NK-92 (cell line): ENCODE measurements around the gene ZAR1.

Experiments
- DNase-seq: peaks from one replicate; lab custom pipeline; 2025; ENCODE audit not compliant: unreplicated experiment; lab: John Stamatoyannopoulos, UW

The ZAR1 gene

DNA sequence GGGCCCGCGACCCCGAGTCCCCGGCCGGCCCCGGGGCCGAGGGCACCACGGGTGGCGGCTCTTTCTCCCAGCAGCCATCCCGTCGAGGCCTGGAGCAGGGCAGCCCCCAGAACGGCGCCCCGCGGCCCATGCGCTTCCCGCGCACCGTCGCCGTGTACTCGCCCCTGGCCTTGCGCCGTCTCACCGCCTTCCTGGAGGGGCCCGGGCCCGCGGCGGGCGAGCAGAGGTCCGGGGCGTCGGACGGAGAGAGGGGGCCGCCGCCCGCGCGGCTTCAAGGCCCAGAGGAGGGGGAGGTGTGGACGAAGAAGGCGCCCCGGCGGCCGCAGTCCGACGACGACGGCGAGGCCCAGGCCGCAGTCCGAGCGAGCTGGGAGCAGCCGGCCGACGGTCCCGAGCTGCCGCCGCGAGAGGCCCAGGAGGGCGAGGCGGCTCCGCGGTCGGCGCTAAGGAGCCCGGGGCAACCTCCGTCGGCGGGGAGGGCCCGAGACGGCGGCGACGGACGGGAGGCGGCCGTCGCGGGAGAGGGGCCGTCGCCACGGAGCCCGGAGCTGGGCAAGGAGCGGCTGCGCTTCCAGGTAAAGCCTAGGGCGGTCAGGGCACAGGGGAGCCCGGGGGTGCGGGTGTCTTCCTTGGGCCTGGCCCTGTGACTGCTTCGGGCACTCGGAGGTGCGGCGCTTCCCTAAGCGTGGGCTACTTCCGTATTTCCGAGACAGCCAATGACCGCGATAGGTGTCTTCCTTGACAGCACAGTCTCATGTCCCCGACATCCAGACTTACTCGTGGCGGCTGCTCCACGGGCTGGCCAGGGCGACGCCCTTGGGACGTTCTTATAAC, 845 bp downstream of the ZAR1 start:
- no peak for DNase-seq

DNA sequence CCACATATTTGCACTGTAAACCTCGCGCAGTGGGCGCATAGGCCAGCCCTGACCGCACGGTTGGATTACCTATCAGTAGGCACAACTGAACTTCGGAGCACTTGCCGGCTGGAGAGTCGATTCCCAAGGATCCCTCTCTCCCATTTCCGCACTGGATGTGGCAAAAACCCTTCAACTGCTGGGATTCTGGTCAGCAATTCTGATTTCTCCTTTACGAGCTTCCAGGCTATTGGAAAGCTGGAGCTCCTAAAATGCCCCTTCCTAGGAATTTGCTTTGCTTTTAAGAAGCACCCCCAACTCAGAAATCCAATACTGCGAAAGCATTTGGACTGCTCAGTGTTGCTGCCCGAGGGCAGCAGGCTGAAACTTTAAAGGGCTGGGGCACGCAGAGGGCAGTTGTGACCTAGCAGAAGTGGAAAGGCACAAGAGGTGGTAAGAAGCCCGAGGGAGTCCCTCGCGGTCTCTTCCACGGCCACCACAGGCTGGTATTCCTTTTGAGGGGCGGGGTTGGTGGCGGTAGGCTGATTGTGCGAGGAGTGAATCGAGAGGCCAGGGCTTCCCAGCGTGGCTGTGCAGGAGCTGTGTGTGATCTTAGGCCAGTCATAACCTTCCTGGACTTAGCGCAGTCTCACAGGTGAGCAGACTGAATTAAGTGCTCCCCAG, 1.6 kb downstream of the ZAR1 start:
- no peak for DNase-seq

DNA sequence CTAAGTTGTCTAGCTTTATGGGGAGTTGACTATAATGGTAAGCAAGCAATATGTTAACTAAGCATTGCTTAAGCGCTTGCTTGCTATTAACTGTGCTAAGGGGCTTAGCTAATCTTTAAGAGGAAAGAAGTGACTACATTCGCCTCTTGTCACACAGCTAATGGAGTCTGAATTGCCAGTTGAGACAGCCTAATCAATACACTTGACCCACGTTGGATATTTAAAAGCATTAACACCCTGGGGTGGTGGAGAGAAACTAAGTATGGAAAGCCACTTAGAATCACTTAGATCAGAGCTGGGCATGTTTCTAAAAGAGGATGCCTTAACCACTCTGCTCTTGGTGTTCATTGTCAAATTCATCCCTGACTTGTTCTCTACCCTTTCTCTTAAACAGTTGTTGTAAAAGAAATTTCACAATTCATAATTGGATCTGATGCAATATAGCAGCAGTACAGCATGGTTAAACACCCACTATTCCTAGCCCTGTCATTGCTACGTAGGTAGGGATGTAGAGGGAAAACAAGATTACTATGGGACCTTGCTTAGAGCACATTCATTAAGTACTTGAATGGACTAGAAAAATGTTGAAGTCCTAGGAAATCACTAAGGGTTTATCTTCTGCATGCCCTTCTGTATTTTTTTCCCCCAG, 3.5 kb downstream of the ZAR1 start:
- no peak for DNase-seq

GRCh38 chr4:48495941-48496340, 5.9 kb downstream of the ZAR1 start:
- no peak for DNase-seq

DNA sequence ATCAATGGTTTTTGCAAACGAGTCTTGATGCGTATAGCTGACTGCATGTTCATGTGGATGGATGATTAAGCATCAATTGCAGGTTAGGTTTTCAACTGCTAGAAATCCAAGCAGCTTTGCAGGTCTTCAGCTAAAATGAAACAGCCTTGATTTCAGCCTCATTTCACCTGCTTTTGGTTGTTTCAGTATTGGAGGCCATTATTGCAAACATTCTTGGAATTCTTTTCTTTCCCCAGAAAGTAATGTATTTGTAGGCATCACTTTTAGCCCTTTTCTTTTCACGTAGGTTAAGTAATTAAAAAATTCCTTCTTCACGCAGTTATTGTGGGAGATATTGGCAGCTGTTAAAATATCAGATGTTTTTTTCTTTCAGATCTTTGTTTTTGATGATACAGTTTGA, 8.8 kb downstream of the ZAR1 start:
- no peak for DNase-seq

DNA sequence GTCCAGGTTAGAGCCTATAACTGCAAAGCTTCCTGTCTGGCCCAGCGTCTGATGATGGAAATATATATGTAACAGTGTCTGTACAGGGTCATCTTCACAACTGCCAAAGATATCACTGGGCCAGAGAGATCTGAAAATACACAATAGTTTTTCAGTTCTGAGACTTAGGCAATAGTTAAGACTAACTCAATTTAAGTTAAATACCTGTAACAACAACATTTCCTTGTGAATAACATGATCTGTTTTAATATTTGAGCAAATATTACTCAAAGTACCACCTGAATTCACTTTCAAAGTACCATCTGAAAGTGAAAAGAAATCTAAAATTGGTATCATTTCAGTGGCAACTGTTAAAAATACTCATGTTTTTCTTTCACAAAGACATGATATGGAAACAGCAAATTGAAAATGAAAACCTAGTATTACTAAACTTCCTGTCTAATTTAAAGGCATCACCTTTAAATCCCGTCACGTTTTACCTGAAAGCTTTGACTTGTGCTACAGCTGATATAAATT, 9.6 kb downstream of the ZAR1 start:
- DNase-seq, result no peak

DNA sequence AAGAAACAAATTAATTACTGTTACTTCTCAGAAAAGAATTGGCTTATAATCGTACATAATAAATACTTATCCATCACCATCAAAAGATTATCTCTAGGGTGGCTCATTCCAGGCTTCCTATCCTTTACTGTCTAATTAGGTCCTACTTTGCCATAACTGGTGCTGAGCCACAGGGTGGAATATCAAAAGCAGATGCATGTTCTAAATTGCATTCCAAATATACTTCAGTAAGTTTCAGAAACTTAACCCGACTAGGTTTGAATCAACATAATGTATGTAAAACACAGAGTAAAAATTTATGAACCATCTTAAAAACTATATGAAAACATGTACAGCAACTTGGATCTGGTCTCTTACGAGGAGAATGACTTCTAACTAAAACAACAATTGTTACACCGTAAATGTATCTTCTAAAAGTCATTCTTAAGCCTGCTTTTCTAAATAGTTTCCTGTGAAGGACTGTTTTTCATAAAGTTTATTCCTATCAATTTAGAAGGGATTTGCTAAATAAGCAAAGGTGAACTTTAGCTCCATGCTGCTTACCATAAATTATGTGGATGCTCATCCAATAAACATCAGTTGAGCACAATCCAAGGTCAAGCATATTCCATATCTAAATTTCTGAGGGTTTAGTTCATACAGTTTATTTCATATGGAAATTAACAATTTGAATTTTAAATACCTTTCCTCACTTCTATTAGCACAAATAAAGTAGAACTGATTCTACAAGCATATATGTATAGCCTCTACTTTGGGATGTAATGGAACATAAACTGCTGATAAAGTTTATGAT, 13.4 kb downstream of the ZAR1 start:
- no peak for DNase-seq

DNA sequence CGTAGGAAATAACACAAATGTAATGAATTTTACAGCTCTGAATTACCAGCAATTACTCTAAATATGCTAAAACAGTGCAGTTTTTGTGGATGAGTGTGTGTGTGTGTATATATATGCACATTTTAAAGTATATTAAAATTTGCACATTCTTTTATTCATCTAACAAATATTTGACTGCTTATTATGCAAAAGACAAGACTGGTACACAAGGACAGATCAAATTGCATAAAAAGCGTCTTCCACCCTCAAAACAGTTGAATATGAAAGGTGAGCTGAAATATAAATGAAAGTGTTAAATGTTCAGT, 13.9 kb downstream of the ZAR1 start:
- DNase-seq, result no peak

DNA sequence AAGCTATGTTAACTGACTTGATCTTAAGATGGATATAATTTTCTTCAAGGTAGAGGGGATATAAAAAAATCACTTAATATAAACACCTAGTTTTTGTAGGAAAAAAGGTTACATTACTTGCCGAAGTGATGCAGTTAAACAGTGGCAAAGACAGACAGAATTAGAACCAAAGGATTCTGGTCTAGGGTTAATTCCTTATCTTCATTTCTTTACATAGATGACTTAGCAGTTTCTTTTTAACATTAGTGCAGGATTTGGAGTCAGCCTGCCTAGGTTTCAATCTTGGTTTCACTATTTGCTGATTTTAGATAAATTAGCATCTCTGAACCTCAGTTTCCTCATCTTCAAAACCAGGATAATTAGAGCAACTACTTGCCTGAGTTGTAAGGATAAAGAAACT, 14.3 kb downstream of the ZAR1 start:
- no peak for DNase-seq

- no peak for DNase-seq
Measured at GRCh38 chr4:48506716-48507115, 16.7 kb downstream of the ZAR1 start.

GRCh38 chr4:48509543-48509942, 19.5 kb downstream of the ZAR1 start:
- no peak for DNase-seq

DNA sequence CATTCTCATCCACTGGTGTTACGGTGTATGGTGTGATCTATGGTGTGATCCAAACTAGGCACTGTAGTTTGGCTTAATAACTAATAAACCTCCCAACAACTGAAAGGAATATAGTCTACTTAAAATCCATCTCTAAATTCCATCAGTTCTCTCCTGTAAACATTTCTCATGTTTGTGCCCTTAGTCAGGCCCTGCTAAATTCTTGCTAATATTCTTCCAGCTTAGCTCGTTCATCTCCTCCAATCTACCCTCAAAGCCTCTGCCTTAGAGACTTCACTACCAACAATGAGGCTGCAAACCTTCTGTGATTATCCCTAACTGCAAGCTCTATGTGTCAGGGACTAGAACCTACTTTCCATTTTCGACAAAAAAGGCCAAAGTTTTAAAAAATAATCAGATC, 28.1 kb downstream of the ZAR1 start:
- DNase-seq, result no peak

GRCh38 chr4:48526406-48526805, 36.4 kb downstream of the ZAR1 start:
- DNase-seq, result no peak

DNA sequence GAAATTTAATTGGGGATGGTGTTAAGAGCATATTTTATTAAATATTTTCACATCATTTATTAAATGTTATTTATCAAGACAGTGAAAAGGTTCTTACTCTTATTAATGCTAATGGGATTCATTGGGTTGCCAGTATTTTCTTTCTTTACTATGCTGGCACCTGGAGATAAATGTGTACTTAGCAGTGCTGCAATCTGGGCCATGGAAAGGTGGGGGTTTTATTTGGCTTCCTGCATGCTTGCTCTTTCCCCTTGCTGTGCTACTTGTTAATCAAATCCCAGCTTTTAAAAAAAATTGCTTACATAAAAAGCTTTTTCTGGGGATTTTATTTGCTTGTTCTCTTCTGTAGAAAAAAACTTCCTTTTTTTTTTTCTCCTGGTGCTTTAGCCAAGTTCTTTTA, 48.3 kb downstream of the ZAR1 start:
- no peak for DNase-seq

GRCh38 chr4:48539597-48539996, 49.5 kb downstream of the ZAR1 start:
- no peak for DNase-seq

- no peak for DNase-seq
Measured at GRCh38 chr4:48542888-48543287, 52.8 kb downstream of the ZAR1 start.

- DNase-seq, result no peak
Measured at GRCh38 chr4:48543796-48544195, 53.7 kb downstream of the ZAR1 start.
